Nephron (organoid): ENCODE data around the gene NFATC2.

Experiments
- H3K27ac Mint-ChIP-seq, 3 experiments: 2 replicates each; pipeline ENCODE4 v1.8.0; 2020; ENCODE audit warnings: mixed read lengths in 3 of 3, mild to moderate bottlenecking in 2 of 3, moderate library complexity in 1 of 3
- H3K27me3 Mint-ChIP-seq: 2 replicates; pipeline ENCODE4 v1.8.0; 2021; ENCODE audit warnings: low read depth, mild to moderate bottlenecking, moderate library complexity, mixed read lengths
- H3K36me3 Mint-ChIP-seq: 2 replicates; pipeline ENCODE4 v1.8.0; 2020; ENCODE audit warnings: low read depth, mixed read lengths
- H3K4me1 Mint-ChIP-seq: 2 replicates; pipeline ENCODE4 v1.8.0; 2020; ENCODE audit warnings: mixed read lengths
- H3K4me3 Mint-ChIP-seq, 3 experiments: 2 replicates each; pipeline ENCODE4 v1.8.0; 2020; ENCODE audit warnings: mild to moderate bottlenecking in 3 of 3, mixed read lengths in 3 of 3, moderate library complexity in 2 of 3
- H3K9me3 Mint-ChIP-seq: 2 replicates; pipeline ENCODE4 v1.8.0; 2020; ENCODE audit warnings: mixed read lengths
- CTCF ChIP-seq, 3 experiments: fragments of 200-600 bp; sonication (generic); IDR thresholded peaks; one replicate each; pipeline ENCODE4 v1.5.0; 2021; ENCODE audit warnings: antibody characterized with exemption in 3 of 3; ENCODE audit not compliant: unreplicated experiment in 3 of 3

The NFATC2 gene

GRCh38 chr20:51488331-51488730, 54.2 kb downstream of the NFATC2 start:
- Mint-ChIP-seq H3K36me3 (no peaks in the 10 kb centered on the region), H3K9me3 (no peaks in the 10 kb centered on the region), H3K27ac (no peak overlapping the region), H3K27me3 (peaks cover 43% of the 10 kb centered on the region), H3K4me1 (peaks cover 53% of the 10 kb centered on the region), H3K4me3 (no peak overlapping the region)
- TF ChIP-seq CTCF (IDR thresholded peaks at IDR 0.05; ENCODE audit: unreplicated experiment in 3 of 3): no peak

GRCh38 chr20:51487565-51488268, 54.8 kb downstream of the NFATC2 start:
- Mint-ChIP-seq H3K27ac (peak overlapping the region in 2 of 3 experiments; percentile 0 to 51), H3K9me3 (no peaks in the 10 kb centered on the region), H3K27me3 (peaks cover 39% of the 10 kb centered on the region), H3K4me3 (no peak overlapping the region), H3K4me1 (peaks cover 47% of the 10 kb centered on the region), H3K36me3 (no peaks in the 10 kb centered on the region)
- TF ChIP-seq CTCF (IDR thresholded peaks at IDR 0.05; ENCODE audit: unreplicated experiment in 3 of 3): no peak

- H3K27me3 Mint-ChIP-seq: peaks cover 37% of the 10 kb centered on the region
These were observed 55.4 kb downstream of the NFATC2 start for GRCh38 chr20:51487076-51487475.

GRCh38 chr20:51486197-51487005, 56.1 kb downstream of the NFATC2 start:
- Mint-ChIP-seq H3K36me3 (no peaks in the 10 kb centered on the region), H3K9me3 (no peaks in the 10 kb centered on the region), H3K4me1 (peaks cover 34% of the 10 kb centered on the region), H3K4me3 (peak overlapping the region in 1 of 3 experiments; percentile 46), H3K27ac (peak overlapping the region in 1 of 3 experiments; percentile 52), H3K27me3 (peaks cover 30% of the 10 kb centered on the region)
- TF ChIP-seq CTCF (IDR thresholded peaks at IDR 0.05; ENCODE audit: unreplicated experiment in 3 of 3): no peak

More at GRCh38 chr20:51487076-51487475, 55.4 kb downstream of the NFATC2 start:
- H3K4me1 Mint-ChIP-seq: peaks cover 41% of the 10 kb centered on the region
- H3K27ac Mint-ChIP-seq: peak overlapping the region in 1 of 3 experiments; percentile 52
- no peak for TF ChIP-seq CTCF (IDR thresholded peaks at IDR 0.05; ENCODE audit: unreplicated experiment in 3 of 3)
- no peaks in the 10 kb centered on the region for H3K9me3 Mint-ChIP-seq
- no peaks in the 10 kb centered on the region for H3K36me3 Mint-ChIP-seq
- H3K4me3 Mint-ChIP-seq: no peak overlapping the region

GRCh38 chr20:51484831-51485230, 57.7 kb downstream of the NFATC2 start:
- Mint-ChIP-seq H3K4me3 (no peak overlapping the region), H3K4me1 (peaks cover 27% of the 10 kb centered on the region), H3K36me3 (no peaks in the 10 kb centered on the region), H3K27ac (no peak overlapping the region), H3K27me3 (peaks cover 24% of the 10 kb centered on the region), H3K9me3 (peaks cover 4% of the 10 kb centered on the region)
- TF ChIP-seq CTCF (IDR thresholded peaks at IDR 0.05; ENCODE audit: unreplicated experiment in 3 of 3): no peak
